IPS-NIHi11 (cell line): ENCODE data around the gene FAT2.
"Not testable (repeated sequence)": the region's sequence is repeated elsewhere in the genome, so short reads cannot be mapped to it uniquely, and the experiment has no call there.

Experiments
- DNase-seq: peaks from one replicate; pipeline ENCODE4 v3.0.0; 2012; ENCODE audit warnings: mixed read lengths, low spot score

FAT2 gene

GRCh38 chr5:151580858-151581257, 10.3 kb downstream of the FAT2 start:
- peak; percentile 40 for DNase-seq

GRCh38 chr5:151580239-151580638, 10.9 kb downstream of the FAT2 start:
- no peak for DNase-seq

GRCh38 chr5:151579146-151579545, 12.0 kb downstream of the FAT2 start:
- not testable (repeated sequence) for DNase-seq

GRCh38 chr5:151578326-151579025, 12.7 kb downstream of the FAT2 start:
- DNase-seq: no peak

GRCh38 chr5:151577566-151577965, 13.6 kb downstream of the FAT2 start:
- no peak for DNase-seq

- no peak for DNase-seq
Measured at GRCh38 chr5:151574444-151574996, 16.6 kb downstream of the FAT2 start.

DNA sequence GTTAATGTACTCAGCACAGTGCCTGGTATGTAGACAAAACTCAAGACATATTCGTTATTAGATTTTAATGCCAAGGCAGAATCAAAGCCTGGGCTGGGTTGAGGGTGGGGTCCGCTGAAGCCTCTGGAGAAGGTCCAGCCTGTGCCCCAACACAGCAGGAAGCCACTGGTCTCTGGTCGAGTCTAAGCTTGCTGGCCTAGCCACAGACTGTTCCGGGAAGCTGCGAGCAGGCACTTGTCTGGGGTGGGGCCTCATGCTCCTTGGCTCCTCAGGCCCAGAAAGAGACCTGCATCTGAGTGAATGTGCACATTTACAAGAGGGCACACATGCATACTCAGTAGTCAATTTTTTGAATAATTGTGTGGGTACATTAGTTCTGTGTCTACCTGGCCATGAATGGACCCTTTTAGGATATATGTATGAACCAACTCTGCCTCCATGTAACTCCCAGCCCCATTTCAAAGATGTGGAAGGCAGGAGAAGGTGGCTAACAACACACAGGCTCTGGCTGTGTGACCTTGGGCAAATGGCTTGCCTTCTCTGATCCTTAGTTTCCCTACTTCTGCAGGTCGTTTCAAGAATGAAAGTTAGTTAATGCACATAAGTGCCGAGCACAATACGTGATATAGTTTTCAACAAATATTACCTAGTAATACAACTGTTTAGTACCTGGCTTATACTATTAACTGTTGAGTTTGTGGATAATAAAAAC, 18.3 kb downstream of the FAT2 start:
- DNase-seq: no peak

DNA sequence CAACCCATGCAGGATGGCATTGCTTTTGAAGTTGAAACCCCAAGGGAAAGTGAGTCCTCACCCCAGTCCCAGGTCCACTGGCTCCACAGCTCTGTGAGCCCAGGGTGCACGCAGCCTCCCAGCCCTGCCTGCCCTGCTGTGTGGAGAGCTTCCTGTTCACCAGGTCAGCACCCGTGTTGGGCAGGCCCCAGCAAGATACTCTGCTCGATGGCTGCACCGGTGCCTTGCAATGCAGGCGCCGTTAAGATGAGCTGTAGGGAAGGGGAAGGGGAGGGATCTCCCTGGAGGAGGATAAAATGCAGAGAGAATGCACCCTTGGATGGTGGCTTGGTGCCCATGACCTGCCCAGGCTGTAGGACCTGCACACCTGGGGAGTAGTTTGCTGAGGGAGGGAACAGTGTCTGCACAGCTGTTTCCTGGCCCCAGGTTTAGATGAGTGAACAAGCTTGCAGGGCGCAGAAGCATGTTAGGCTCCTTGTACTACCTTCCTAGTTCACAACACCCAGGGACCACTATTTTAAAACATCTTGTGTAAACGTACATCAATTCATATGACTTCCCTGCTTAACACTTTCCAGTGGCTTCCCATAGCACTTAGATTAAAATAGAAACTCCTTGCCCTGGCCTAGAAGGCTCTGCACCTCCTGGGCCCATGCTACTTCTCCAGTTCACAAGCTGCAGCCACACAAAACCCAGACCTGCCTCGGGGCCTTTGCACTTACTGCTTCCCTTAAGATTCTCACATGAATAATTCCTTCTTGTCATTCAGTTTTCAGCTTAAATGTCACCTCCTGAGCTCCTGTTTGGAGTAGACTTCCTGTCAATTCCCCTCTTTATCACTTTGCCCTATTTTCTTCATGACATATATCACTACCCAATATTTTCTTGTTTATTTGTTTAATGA, 19.6 kb downstream of the FAT2 start:
- no peak for DNase-seq

DNA sequence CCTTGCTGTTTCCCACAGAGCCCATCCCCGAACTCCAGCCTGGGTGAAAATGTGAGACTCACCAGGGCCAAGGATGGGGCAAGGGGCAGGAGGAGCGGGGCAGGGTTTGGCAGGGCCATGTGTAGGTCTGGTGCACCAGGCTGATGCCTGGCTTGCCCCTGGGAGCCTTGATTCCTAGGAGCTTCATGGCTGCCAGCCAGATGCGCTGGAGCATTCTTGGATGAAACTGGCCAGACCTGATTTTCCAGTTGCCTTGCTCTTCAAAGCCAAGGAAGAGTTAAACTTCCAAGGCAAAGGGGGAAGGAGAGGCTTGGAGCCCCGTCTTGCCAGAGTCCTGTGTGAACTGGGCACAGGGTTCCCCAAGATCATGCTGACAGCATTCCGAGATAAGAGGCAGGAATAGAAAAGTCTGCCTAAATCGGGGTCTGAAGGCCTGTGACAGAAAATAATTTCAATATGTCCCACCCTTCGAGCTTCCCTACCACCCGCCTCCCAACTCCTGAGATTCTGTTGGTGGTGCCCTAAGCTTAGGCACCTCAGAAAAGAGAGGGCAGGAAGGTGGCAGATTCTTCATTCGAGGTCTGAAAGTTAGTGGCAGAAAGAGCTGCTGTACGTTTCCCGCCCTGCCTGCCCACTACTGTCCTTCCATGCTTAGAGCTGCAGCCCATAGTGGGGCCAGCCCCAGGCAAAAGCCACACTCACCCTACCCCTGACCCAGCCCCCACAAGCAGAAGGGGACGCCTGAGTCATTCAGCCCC, 20.4 kb downstream of the FAT2 start:
- peak; percentile 54 for DNase-seq

DNA sequence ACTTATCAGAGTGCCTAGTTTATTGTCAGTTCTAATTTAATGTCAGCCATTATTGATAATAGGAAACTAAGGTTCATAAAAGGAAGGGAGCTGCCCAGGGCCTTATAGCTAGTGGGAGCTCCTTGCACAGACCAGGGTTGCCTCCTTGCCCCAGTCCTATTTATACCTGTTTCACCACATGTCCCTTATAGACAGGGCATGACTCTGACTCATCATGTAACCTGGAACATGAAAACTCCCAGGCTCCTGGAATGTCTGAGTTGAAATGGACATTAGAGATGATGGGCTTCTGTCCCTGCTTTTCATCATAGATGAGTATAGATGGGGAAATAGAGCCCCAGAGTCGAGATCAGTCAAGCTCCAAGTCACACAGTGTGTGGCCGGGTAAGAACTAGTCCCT, 21.1 kb downstream of the FAT2 start:
- DNase-seq: no peak

DNA sequence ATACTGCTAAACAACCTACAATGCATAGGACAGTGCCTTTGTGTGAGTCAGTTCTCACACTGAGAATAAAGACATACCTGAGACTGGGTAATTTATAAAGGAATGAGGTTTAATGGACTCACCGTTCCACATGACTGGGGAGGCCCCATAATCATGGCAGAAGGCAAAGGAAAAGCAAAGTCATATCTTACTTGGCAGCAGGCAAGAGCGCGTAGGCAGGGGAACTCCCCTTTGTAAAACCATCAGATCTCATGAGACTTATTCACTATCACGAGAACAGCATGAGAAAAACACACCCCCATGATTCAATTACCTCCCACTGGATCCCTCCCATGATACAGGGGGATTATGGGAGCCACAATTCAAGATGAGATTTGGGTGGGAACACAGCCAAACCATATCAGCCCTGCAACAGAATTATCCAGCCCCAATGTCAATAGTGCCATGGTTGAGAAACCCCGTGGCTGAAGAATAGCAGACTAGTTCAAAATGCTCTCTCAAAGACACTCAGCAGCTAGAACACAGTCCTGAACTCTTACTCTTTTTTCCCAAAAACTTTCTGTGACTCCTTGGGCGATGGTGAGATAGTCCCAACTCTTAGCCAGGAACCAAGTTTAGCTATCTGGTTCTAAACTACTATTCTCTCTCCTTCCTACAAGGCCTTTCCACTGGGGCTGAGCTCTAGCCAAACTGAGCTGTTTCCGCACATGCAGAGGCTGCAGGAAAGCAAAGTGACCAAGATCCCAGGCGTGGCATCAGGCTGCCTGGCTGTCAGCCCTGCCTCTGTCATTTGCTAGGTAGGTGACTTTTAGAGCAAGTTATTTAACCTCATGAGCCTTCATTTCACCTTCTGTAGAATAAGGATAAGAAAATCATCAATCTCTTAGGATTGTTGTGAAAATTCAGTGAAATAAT, 21.7 kb downstream of the FAT2 start:
- no peak for DNase-seq

GRCh38 chr5:151568036-151568435, 23.1 kb downstream of the FAT2 start:
- DNase-seq: no peak

DNA sequence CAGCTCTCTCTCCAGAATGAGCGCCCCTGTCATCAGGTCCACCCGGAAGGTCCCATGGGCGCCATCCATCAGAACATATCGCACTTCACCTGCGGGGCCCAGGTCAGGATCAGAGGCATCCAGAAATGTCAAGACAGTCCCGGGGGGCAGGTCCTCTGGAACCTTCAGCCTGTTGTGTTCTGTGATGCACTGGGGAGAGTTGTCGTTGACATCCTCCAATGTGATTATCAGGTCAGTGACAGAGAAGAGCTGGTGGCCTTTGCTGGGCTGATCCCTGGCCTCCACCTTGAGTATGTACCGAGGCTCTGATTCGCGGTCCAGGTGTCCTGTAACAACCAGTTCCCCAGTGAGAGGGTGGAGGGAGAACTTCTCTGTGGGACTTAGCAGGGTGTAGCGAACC, 25.2 kb downstream of the FAT2 start:
- no peak for DNase-seq

GRCh38 chr5:151562019-151562707, 29.0 kb downstream of the FAT2 start:
- no peak for DNase-seq

DNA sequence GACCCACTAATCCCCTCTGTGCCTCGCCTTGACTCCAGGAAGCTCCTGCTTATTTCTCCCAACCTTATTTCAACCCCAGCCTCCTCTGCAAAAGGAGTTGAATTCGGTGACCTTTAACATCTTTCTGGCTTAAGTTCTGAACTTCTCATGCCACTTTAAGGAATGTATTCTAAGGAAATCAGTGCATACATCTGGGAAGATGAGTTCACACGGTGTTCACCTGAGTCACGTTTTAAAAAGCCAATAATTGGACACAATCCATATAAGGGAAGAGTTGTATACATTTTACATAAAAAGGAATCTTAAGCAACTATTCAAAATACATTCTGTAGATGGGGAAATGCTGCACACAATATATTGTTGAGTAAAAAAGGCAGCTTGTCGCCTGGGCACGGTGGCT, 33.2 kb downstream of the FAT2 start:
- DNase-seq: no peak

- DNase-seq: no peak
Measured at GRCh38 chr5:151557466-151557865, 33.7 kb downstream of the FAT2 start.

DNA sequence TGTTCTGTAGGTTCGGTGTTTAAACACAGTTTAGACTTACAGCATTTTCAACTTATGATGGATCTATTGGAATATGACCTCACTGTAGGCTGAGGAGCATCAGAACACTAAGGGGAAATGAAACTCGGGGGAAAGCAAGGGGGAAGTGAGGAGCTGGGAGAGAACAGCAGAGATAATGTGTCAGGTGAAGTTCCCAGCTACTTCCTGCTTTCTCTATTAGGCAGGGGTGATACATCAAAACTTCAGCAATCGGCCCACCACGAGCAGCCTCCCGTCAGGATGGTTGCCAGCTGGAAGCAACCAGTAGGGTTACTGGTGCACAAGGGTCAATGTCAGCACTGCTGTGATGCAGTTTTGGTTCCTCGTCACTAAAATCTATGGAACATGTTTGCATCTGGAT, 34.3 kb downstream of the FAT2 start:
- DNase-seq: no peak

- DNase-seq: no peak
Measured at GRCh38 chr5:151555760-151556576, 35.2 kb downstream of the FAT2 start.

- no peak for DNase-seq
Measured at GRCh38 chr5:151553695-151554094, 37.4 kb downstream of the FAT2 start.
